Activated T-cell treated with anti-CD3 and anti-CD28 coated beads for 24 hours (primary cell): ENCODE results near the gene BARX1.
"Not testable (repeated sequence)": the region's sequence is repeated elsewhere in the genome, so short reads cannot be mapped to it uniquely, and the experiment has no call there.

Experiments used
- DNase-seq: peaks from one replicate; pipeline ENCODE4 v3.0.0-alpha.2; 2020; ENCODE audit warnings: low read depth

The BARX1 gene

GRCh38 chr9:93951655-93952118, 3.5 kb downstream of the BARX1 start:
- DNase-seq, result no peak

- no peak for DNase-seq
Observed at GRCh38 chr9:93950619-93951601, 4.2 kb downstream of the BARX1 start.

GRCh38 chr9:93949694-93950449, 5.3 kb downstream of the BARX1 start:
- no peak for DNase-seq

- no peak for DNase-seq
Observed at GRCh38 chr9:93949073-93949693, 6.0 kb downstream of the BARX1 start.

GRCh38 chr9:93948441-93949072, 6.6 kb downstream of the BARX1 start:
- DNase-seq, result no peak

GRCh38 chr9:93947409-93948070, 7.6 kb downstream of the BARX1 start:
- no peak for DNase-seq

GRCh38 chr9:93946338-93946712, 8.8 kb downstream of the BARX1 start:
- no peak for DNase-seq

- no peak for DNase-seq
Observed at GRCh38 chr9:93945400-93946337, 9.5 kb downstream of the BARX1 start.

GRCh38 chr9:93944011-93944410, 11.1 kb downstream of the BARX1 start:
- DNase-seq, result no peak

- DNase-seq, result no peak
Observed at GRCh38 chr9:93942161-93942560, 13.0 kb downstream of the BARX1 start.

- no peak for DNase-seq
Observed at GRCh38 chr9:93941493-93941892, 13.7 kb downstream of the BARX1 start.

GRCh38 chr9:93940951-93941350, 14.2 kb downstream of the BARX1 start:
- DNase-seq, result no peak

GRCh38 chr9:93939589-93939988, 15.6 kb downstream of the BARX1 start:
- DNase-seq, result not testable (repeated sequence)

GRCh38 chr9:93937193-93937592, 18.0 kb downstream of the BARX1 start:
- no peak for DNase-seq

GRCh38 chr9:93931905-93932304, 23.2 kb downstream of the BARX1 start:
- no peak for DNase-seq

GRCh38 chr9:93930070-93930469, 25.1 kb downstream of the BARX1 start:
- no peak for DNase-seq

- DNase-seq, result no peak
Observed at GRCh38 chr9:93929231-93929630, 25.9 kb downstream of the BARX1 start.

- no peak for DNase-seq
Observed at GRCh38 chr9:93922535-93922934, 32.6 kb downstream of the BARX1 start.

GRCh38 chr9:93920131-93920800, 34.9 kb downstream of the BARX1 start:
- no peak for DNase-seq

- no peak for DNase-seq
Observed at GRCh38 chr9:93918061-93918460, 37.1 kb downstream of the BARX1 start.
